Endothelial cell (in vitro differentiated cells): ENCODE data around the gene GLCCI1. TPM values are rescaled to one million over a fixed set of nuclear protein-coding genes. Genes with fewer than 3 reads are reported as not detected.

Source experiments
- DNase-seq: peaks from one replicate; pipeline ENCODE4 v3.0.0; 2021; ENCODE audit warnings: low spot score
- H3K27ac Mint-ChIP-seq: one replicate; pipeline ENCODE4 v1.8.0; 2021; ENCODE audit warnings: mixed read lengths, inconsistent platforms; ENCODE audit not compliant: unreplicated experiment
- H3K27me3 Mint-ChIP-seq: one replicate; pipeline ENCODE4 v1.8.0; 2021; ENCODE audit warnings: mild to moderate bottlenecking, moderate library complexity, mixed read lengths, inconsistent platforms; ENCODE audit not compliant: unreplicated experiment
- H3K36me3 Mint-ChIP-seq: one replicate; pipeline ENCODE4 v1.8.0; 2021; ENCODE audit warnings: mild to moderate bottlenecking, low read depth, mixed read lengths, inconsistent platforms; ENCODE audit not compliant: unreplicated experiment
- H3K4me1 Mint-ChIP-seq: one replicate; pipeline ENCODE4 v1.8.0; 2021; ENCODE audit warnings: mild to moderate bottlenecking, mixed read lengths, inconsistent platforms; ENCODE audit not compliant: unreplicated experiment
- H3K4me3 Mint-ChIP-seq: one replicate; pipeline ENCODE4 v1.8.0; 2021; ENCODE audit warnings: mild to moderate bottlenecking, mixed read lengths, inconsistent platforms; ENCODE audit not compliant: unreplicated experiment
- H3K9me3 Mint-ChIP-seq: one replicate; pipeline ENCODE4 v1.8.0; 2021; ENCODE audit warnings: mixed read lengths, inconsistent platforms; ENCODE audit not compliant: unreplicated experiment
- total RNA-seq: library from RNA; stranded (reverse); fragmentation: NEBNext Ultra II Directional; extraction: Animal tissue kit (Norgen Biotek cat#: 25700); gene quantifications from one replicate; pipeline ENCODE4 v1.2.1, GENCODE V29; 2021; ENCODE audit not compliant: unreplicated experiment
- TF ChIP-seq, protein P1 (sequence below): fragments of 200-600 bp; sonication (generic); IDR thresholded peaks from one replicate; pipeline ENCODE4 v1.5.0; 2021; ENCODE audit warnings: antibody characterized with exemption; ENCODE audit not compliant: unreplicated experiment

Gene GLCCI1
- total RNA-seq, 1 donor from 2014 or later: 13.8 TPM

DNA sequence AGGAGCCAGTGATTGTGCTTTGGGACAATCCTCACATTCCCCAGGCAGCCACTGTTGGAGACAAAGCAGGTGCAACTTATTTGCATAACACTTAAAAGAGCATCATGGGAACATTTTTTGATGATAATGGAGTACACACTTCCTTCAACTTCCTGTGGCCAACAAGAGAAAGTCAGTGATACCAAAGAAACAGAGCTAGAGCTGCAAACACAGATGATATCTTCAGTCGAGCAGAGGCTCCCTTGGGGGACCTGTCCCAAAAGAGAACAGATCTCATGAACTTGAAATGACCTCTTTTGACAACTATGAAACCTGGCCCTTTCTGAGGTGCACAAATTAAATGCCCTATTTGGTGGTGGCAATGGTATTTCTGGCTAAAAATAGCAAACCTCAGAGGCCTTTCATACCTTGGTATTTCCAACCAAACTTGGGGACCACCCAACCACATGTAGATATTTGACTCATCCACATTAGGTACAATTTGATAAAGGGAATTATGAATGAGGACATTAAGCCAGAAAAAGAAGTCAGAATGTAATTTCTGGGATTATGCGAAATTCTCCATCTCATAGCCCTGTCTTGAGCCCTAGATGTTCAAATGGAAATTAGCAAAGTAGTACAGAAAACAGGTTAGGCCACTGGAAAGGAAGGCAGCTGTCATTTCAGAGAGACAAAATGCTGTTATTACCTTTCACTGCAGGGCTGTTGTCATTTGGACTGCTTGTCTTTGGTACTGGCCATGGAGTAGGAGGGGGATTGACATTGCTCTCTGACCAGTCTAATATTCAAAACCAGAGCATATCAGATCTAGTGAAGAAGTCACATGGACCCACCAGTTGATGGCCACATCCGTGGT, 147.2 kb downstream of the GLCCI1 start:
- Mint-ChIP-seq H3K27me3 (peaks cover 2% of the 10 kb centered on the region), H3K4me1 (peaks cover 5% of the 10 kb centered on the region), H3K4me3 (no peak overlapping the region), H3K9me3 (peaks cover 4% of the 10 kb centered on the region), H3K36me3 (peaks cover 29% of the 10 kb centered on the region), H3K27ac (no peak overlapping the region)
- no peak for DNase-seq
- TF ChIP-seq, protein P1, sequence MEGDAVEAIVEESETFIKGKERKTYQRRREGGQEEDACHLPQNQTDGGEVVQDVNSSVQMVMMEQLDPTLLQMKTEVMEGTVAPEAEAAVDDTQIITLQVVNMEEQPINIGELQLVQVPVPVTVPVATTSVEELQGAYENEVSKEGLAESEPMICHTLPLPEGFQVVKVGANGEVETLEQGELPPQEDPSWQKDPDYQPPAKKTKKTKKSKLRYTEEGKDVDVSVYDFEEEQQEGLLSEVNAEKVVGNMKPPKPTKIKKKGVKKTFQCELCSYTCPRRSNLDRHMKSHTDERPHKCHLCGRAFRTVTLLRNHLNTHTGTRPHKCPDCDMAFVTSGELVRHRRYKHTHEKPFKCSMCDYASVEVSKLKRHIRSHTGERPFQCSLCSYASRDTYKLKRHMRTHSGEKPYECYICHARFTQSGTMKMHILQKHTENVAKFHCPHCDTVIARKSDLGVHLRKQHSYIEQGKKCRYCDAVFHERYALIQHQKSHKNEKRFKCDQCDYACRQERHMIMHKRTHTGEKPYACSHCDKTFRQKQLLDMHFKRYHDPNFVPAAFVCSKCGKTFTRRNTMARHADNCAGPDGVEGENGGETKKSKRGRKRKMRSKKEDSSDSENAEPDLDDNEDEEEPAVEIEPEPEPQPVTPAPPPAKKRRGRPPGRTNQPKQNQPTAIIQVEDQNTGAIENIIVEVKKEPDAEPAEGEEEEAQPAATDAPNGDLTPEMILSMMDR: no peak

DNA sequence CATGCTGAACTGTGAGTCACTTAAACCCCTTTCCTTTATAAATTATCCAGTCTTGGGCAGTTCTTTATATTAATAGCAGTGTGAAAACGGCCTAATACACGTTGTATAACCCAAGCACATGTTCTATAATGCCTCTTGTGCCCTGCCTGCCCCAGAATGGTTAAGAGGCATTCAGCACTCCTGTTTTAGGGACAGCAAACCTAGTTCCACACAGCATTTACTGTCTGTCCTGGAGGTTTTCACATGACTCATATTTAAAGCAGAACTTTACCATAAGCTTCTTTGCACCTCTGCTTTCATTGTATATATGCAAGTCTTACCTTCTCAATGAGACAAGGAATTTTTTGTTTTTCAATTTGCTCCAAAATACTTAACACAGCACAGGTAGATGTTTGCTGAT, 148.6 kb downstream of the GLCCI1 start:
- no peak overlapping the region for H3K4me3 Mint-ChIP-seq
- H3K27me3 Mint-ChIP-seq: peaks cover 2% of the 10 kb centered on the region
- peaks cover 40% of the 10 kb centered on the region for H3K36me3 Mint-ChIP-seq
- DNase-seq: no peak
- TF ChIP-seq, protein P1: no peak
- H3K4me1 Mint-ChIP-seq: peaks cover 2% of the 10 kb centered on the region
- peaks cover 4% of the 10 kb centered on the region for H3K9me3 Mint-ChIP-seq
- H3K27ac Mint-ChIP-seq: no peak overlapping the region

DNA sequence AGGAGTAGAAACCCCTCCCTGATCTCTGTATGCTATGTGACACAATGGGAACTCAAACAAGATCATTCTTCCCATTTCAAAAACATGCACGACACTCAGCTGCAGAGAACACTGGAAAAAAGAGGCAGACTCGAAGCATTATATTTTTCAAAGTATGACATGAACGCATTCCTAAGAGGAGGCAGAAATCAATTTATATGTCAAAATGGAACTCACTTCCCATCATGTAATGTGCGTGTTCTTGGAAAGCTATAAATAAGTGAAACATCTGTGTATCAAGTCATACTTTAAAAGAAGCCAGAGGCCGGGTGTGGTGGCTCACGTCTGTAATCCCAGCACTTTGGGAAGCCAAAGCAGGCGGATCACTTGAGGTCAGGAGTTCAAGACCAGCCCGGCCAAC, 150.7 kb downstream of the GLCCI1 start:
- no peak for DNase-seq
- peaks cover 39% of the 10 kb centered on the region for H3K36me3 Mint-ChIP-seq
- H3K9me3 Mint-ChIP-seq: peaks cover 4% of the 10 kb centered on the region
- H3K27me3 Mint-ChIP-seq: peaks cover 4% of the 10 kb centered on the region
- TF ChIP-seq, protein P1: no peak
- no peak overlapping the region for H3K4me3 Mint-ChIP-seq
- H3K4me1 Mint-ChIP-seq: peaks cover 5% of the 10 kb centered on the region
- H3K27ac Mint-ChIP-seq: no peak overlapping the region

DNA sequence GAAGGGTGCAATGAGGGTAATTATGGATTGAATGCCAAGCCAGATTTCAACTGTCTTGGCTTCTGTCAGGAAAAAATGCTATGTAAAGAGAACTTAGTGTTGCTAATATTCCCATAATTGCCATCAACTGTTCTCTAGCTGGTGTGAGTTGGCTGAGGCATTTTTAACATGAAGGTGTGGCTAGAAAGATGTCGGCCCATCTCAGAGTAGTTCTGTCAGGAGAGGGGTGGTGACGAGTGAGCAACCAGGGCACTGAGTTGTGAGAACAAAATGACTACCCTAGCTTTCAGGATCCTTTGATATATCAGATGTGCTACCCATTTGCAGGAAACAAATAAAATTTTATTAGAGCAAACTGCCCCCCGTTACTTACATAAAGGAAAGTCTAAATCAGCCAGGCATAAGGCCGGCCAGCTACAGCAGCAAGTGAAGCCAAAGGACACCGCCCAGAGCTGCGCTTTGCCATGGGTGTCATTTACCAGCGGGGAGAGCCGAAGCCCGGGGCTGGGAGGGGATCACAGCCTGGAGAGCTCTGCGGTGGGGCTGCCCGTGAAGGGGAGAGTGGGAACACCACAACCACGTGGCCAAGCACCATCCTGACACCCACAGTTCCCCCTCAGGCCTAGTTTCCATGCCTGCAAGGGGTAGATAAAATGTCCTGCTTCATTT, 151.9 kb downstream of the GLCCI1 start:
- no peak overlapping the region for H3K4me3 Mint-ChIP-seq
- H3K27me3 Mint-ChIP-seq: peaks cover 4% of the 10 kb centered on the region
- no peak overlapping the region for H3K27ac Mint-ChIP-seq

More for the DNA sequence above, 151.9 kb downstream of the GLCCI1 start:
- Mint-ChIP-seq H3K9me3 (no peaks in the 10 kb centered on the region), H3K4me1 (peaks cover 5% of the 10 kb centered on the region), H3K36me3 (peaks cover 37% of the 10 kb centered on the region)
- TF ChIP-seq, protein P1: no peak
- no peak for DNase-seq
